KOPT-K1 (cell line): ENCODE measurements around the gene LRRC4.

ENCODE experiments used
- H3K27ac ChIP-seq: fragments of 200-600 bp; sonication (generic); 2 replicates; pipeline ENCODE4 v1.5.1; 2016; ENCODE audit warnings: antibody characterized with exemption, mild to moderate bottlenecking, low read depth, low read length; ENCODE audit not compliant: poor library complexity, severe bottlenecking
- H3K36me3 ChIP-seq: fragments of 200-600 bp; sonication (generic); 2 replicates; pipeline ENCODE4 v1.5.1; 2017; ENCODE audit warnings: antibody characterized with exemption, mild to moderate bottlenecking, low read length, moderate library complexity; ENCODE audit not compliant: insufficient read depth
- H3K9me3 ChIP-seq: fragments of 200-600 bp; sonication (generic); 2 replicates; pipeline ENCODE4 v1.5.1; 2017; ENCODE audit warnings: antibody characterized with exemption, low read length, mild to moderate bottlenecking; ENCODE audit not compliant: insufficient read depth, poor library complexity, severe bottlenecking

The LRRC4 gene, protein sequence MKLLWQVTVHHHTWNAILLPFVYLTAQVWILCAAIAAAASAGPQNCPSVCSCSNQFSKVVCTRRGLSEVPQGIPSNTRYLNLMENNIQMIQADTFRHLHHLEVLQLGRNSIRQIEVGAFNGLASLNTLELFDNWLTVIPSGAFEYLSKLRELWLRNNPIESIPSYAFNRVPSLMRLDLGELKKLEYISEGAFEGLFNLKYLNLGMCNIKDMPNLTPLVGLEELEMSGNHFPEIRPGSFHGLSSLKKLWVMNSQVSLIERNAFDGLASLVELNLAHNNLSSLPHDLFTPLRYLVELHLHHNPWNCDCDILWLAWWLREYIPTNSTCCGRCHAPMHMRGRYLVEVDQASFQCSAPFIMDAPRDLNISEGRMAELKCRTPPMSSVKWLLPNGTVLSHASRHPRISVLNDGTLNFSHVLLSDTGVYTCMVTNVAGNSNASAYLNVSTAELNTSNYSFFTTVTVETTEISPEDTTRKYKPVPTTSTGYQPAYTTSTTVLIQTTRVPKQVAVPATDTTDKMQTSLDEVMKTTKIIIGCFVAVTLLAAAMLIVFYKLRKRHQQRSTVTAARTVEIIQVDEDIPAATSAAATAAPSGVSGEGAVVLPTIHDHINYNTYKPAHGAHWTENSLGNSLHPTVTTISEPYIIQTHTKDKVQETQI

DNA sequence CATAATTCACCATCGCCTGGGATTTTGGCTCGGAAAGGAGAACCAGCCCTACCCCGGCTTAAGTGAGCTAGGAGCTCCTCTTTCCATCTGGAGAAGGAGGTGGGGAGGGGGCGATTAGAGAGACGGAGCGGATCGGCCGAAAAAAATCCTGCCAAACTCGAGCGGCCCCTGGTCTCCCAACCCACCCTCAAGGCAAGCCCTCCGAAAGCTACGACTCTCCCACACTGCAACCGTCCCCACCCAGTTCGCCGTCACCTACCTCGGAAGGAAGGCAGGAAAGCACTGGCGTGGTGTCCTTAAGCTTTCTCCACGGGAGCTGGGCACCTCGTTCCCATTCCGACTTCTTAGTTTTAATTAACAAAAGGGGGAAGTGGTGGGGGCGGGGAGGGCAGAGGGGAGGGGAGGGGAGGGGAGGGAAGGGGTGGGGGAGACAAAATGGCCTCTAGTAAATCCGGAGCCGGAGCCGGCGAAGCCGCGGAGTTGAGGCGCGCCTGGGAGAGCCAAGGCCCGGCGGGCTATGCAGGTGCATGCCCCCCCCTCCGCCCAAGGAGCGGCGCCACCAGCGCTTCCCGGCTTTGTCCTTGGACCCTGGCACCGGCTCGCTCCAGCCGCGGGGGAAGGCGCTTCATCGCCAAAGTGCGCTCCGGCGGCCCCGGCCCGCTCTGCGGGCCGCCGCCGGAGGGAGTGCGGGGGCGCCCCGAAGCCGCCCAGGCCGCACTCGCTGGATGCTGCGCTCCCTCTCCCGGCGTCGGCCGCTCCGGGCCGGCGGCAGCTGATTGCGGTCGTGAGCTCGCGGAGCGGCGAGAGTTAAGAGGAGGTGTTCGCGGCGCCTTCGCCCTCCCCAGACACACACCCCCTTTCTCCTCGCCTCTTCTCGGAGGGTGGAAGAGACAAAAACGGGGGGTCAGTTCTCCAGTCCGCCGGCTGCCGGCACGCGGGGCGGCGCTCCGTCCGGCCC is at the start of gene LRRC4:
TSS of gene LRRC4 (minus strand) at position 784 of the 958 bp plus-strand sequence. CDS start 797 bp downstream, outside the sequence.
- H3K9me3 ChIP-seq = no peaks in the 10 kb centered on the region
- H3K27ac ChIP-seq = no peak within 1 kb of the TSS

DNA sequence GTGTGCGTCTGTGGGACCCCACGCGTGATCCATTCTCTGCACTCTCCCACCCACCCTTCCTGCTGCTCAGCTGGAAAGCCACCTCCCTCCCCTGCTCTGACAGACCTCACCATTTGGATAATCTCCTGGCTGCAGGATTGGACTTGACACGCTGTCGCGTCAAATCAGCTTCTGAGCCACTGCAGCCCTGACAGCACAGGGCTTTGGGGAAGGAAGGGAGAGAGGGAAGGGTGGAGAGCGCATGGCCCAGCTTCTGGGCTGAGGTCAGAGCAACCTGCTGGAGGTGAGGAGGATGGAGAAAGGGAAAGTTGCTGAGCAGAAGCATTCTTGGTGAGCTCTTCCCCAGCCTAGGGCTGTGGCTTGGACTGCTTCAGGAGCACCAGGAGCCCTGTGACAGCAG is 48.9 kb upstream of the LRRC4 start:
- H3K27ac ChIP-seq = no peak overlapping the region
- peaks cover 96% of the 10 kb centered on the region for H3K36me3 ChIP-seq
- H3K9me3 ChIP-seq = no peaks in the 10 kb centered on the region

More for the DNA sequence above, at the start of gene LRRC4:
- peaks cover 22% of the 10 kb centered on the region for H3K36me3 ChIP-seq

DNA sequence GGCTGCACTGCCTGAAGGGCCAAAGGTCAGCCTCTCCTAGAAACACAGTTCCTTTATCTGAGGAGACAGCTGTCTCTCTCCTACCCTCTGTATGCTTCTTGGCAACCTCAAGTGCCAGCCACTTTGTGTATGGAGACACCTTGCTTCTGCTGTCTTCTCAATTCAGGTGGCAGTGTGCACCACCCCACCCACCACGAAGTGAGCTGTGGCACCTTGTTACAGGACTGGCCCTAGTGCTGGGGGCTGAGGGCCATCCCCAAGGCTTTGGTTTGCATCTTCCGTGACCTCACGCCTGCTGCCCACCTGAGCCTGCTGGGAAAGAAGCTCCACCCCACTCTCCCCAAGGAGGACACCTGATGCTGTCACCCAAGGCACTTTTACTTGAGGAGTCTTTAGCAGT is 47.1 kb upstream of the LRRC4 start:
- Histone ChIP-seq H3K27ac (no peak overlapping the region), H3K9me3 (no peaks in the 10 kb centered on the region), H3K36me3 (peaks cover 88% of the 10 kb centered on the region)

DNA sequence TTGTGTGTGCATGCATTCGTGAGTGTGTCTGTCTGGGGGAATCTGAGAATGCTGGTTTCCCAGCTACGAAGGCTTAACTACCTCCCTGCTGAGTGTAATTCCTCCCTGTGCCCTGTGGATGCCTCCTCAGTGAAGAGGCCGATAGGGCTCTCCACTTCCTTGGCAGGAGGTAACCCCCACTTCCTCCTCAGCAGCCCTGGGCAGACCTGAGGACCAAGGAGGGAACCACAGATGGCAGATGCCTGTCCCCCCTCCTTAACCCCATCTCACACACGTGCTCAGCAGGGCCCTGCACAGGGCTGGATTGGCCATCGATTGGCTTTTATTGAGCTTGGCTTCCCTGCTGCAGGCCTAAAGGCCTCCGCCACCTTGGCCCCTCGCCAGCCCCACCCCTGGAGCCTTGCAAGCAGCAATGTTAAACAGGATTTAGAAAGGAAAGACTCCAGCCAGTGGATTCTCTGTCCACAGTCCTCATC is 45.6 kb upstream of the LRRC4 start:
- Histone ChIP-seq H3K27ac (no peak overlapping the region), H3K36me3 (peaks cover 79% of the 10 kb centered on the region), H3K9me3 (no peaks in the 10 kb centered on the region)

DNA sequence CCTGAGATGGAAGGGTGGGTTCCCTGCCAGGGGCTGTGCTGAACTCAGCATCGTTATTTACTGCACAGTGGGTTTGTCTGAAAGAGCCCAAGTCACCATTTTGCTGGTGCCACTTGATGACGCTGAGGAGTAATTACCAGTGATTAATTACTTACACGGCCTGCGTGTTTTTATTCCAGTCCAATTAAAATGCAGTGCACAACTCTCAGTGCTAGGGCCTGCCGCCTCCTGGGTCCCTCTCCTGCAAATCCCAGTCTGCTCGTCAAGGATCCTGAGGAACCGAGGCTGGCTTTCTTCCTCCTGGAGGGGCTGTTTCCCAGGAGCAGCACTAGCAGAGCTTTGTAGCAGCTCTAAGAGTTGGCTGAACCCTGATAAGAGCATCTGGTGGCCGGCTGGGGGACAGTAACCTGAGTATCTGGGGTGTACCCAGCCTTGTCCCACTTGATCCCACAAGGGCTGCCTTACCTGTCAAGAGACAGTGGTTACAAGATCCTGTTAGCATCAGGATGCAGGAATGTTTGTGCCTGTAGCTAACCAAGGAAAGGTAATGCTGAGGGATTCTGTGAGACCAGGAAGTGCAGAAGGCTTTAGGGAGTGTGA is 45.1 kb upstream of the LRRC4 start:
- Histone ChIP-seq H3K9me3 (no peaks in the 10 kb centered on the region), H3K27ac (no peak overlapping the region), H3K36me3 (peaks cover 74% of the 10 kb centered on the region)

DNA sequence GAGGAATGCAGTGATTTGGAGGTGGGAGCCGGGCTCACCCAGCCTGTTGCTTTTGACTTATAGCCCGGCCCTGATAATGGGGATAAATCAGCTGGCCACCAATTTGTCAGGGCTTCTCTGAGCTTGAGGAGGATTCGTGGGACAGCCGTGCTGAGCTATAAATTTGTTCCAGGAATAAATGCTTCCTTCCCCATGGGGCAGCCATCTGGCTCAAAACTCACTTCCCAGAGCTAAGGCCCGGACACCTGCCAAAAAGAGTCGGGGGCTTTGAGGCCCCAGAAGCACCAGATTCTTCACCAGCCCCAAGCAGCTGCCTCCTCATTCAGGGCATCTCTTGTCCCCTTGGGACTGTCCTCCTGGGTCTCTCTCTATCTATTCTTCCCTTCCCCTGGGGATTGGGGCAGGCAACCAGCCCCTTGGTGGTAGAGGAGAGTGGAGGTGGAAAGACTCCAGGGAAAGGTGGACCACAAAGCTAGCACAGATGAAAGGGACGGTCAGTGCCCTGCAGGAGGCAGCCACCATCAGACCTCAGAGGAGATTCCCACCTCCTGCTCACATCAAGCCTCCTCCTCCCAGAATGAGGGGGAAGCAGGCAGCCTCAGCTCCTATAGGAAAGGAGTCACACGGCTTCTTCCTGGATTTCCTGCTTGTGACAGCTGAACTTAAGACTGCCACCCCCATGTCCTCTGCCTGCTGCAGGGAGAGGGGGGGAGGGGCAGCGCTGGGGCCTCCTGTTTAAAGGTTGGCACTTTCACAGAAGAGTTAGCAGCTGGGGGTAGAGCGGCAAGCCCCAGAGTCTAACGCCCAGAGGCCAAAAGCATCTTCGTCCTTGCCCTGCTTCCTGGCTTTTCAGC is 44.2 kb upstream of the LRRC4 start:
- no peaks in the 10 kb centered on the region for H3K9me3 ChIP-seq
- H3K36me3 ChIP-seq = peaks cover 67% of the 10 kb centered on the region
- H3K27ac ChIP-seq = no peak overlapping the region

DNA sequence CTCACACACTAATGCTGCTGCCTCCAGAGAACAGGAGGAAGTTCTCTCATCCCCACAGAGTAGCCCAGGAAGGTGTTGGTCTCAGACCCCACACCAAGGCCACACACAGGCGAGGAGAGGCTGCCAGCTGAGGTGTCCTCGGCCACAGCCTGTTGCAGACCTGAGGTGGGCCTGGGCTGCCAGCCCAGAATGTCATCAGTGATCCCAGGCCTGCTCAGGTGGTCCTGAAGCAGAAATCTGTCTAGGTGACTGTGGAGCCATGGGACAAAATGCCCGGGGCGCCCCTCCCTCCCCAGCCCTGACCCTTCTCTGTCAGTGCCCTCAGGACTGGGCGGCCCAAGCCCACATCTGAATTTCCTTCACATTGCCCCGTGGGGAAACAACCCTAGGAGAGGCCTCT is 43.5 kb upstream of the LRRC4 start:
- Histone ChIP-seq H3K27ac (no peak overlapping the region), H3K36me3 (peaks cover 59% of the 10 kb centered on the region), H3K9me3 (no peaks in the 10 kb centered on the region)

DNA sequence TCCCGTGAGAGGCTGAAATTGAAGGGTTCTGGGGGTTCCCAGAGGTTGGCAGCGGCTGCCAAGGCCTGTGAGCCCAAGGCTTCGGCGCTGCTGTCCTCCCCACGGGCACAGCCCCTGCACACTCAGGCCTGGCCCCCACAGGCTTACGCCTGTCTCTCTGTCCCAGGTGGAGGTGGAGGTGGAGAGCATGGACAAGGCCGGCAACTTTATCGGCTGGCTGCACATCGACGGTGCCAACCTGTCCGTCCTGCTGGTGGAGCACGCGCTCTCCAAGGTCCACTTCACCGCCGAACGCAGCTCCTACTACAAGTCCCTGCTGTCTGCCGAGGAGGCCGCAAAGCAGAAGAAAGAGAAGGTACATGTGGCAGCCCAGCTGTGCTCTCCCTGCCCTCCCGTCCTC is 43.1 kb upstream of the LRRC4 start:
- Histone ChIP-seq H3K27ac (no peak overlapping the region), H3K9me3 (no peaks in the 10 kb centered on the region), H3K36me3 (peaks cover 55% of the 10 kb centered on the region)

DNA sequence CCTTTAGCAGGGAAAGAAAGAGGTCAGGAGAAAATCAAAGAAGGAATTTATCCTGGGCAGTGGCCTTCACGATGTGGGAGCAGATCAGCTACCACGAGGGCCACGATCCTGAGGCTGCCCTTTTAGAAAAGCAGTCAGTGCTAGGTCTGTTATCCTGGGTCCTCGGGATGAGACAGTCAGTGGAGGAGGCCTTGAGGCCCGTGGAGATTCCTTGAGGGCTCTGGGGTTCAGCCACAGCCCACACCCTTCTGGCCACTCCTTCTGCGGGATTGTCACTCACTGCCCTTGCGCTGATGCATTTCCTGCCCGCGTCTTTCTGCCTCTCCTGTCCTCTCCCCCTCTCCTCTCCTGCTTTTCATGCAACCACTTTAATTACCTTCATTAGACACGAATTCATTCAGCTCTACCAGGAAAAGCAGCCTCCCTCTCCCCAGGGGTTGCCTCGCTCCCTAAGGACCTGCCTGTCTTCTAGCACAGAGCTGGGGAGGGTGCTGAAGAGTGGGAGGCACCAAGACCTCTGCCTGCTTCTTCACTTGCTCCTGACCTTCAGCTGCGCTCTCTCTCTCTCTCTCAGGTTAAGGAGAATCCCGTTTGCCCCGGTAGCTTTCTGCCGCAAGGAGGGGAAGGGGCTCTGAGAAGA is 42.6 kb upstream of the LRRC4 start:
- H3K27ac ChIP-seq = no peak overlapping the region
- no peaks in the 10 kb centered on the region for H3K9me3 ChIP-seq
- H3K36me3 ChIP-seq = peaks cover 50% of the 10 kb centered on the region

DNA sequence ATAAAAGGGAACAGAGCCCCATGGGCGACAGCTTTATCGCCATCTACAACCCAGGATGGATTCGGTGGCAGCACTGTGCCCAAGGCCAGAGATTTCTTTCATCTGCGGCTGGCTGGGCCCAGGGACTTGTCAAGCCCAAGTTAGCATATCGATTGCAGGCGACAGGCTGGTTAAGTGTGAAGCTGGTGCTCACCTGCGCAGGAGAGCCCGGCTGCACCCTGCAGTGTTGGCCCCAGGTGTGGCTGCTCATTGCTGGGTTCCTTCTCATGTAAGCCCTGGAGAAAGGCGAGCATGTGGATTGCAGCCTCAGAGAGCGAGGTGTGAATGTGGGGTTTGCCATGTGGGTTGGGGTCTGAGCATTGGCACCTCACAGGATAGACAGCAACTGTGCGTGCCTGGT is 40.6 kb upstream of the LRRC4 start:
- no peaks in the 10 kb centered on the region for H3K9me3 ChIP-seq

DNA sequence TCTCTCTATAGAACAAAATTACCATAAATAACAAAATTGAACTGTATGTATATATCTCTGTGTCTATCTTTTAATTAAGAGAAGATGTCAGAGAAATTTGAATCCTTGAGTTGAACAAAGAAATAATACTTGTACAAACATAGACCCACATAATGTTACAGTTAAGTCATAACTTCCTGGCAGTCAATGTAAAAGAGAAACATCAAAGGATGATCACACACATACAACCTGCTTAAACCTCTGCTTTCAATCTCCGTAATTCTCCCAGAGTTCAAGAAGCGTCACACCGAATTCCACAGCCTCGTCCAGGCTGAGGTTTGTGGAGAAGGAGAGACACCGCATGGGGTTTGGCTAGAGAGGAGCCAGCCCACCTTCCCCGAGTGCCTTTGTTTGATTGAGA is 40.1 kb upstream of the LRRC4 start:
- Histone ChIP-seq H3K36me3 (peaks cover 26% of the 10 kb centered on the region), H3K9me3 (no peaks in the 10 kb centered on the region), H3K27ac (no peak overlapping the region)

More for the DNA sequence above, 40.6 kb upstream of the LRRC4 start:
- Histone ChIP-seq H3K27ac (no peak overlapping the region), H3K36me3 (peaks cover 30% of the 10 kb centered on the region)

DNA sequence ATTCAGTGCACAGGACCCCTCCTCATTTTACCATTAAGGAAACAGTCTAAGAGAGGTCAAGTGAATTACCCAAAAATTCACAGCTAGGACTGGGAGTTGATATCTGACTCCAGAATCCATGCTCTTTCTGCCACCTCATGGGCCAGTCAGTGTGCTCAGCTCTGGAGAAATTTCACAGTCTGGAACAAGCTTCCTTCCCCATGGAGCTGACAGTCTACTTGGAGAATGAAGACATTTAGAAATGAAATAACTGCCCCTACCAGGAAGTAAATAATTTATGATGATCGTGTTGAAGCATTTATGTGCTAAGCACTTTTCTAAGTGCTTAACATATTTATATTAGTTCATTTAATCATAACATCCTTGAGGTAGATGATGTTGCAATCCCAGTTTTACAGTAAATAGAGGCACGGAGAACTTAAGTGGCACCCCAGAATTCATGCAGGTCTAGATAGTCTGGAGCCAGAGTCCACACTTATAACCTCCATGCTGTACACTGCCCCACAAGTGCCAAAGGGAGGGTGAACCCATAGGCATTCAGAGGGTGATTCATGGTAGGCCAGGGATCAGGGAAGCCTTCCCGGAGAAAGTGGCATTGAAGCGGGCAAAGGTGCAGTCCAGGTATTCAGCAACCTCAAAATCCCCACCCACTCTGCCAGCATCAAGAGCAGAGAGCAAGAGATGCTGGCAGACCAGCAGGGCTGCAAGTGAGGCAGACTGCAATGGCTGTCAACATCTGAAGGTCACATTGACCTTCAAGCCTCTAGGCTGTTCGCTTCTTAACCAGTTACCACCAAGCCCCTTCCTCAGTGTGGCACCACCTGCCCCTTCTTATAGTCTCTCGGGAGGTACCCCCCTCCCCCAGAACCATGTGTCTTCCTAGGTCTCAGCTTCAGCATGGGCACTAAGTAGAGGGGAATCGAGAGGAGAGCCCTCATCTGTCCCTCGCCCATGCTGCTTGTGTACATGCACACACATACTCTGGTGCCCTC is 38.4 kb upstream of the LRRC4 start:
- H3K27ac ChIP-seq = no peak overlapping the region
- H3K36me3 ChIP-seq = peaks cover 10% of the 10 kb centered on the region
- H3K9me3 ChIP-seq = no peaks in the 10 kb centered on the region
